Suppressor macrophage treated with lipopolysaccharide for 4 hours (primary cell): Measurements from ENCODE around the gene TSPAN13.

Experiments
- DNase-seq: peaks from one replicate; pipeline ENCODE4 v3.0.0-alpha.2; 2020

The TSPAN13 gene

GRCh38 chr7:16778476-16778875 is 24.9 kb downstream of the TSPAN13 start:
- no peak for DNase-seq

- no peak for DNase-seq
These were observed 25.5 kb downstream of the TSPAN13 start for GRCh38 chr7:16779051-16779450.

- DNase-seq: no peak
These were observed 27.0 kb downstream of the TSPAN13 start for GRCh38 chr7:16780596-16780995.

GRCh38 chr7:16785321-16785720 is 31.8 kb downstream of the TSPAN13 start:
- no peak for DNase-seq

GRCh38 chr7:16785846-16786245 is 32.3 kb downstream of the TSPAN13 start:
- DNase-seq: no peak

- DNase-seq: no peak
These were observed 32.7 kb downstream of the TSPAN13 start for GRCh38 chr7:16786257-16786656.

- no peak for DNase-seq
These were observed 33.6 kb downstream of the TSPAN13 start for GRCh38 chr7:16787127-16787526.

GRCh38 chr7:16791071-16791470 is 37.5 kb downstream of the TSPAN13 start:
- DNase-seq: no peak

GRCh38 chr7:16791905-16792698 is 38.5 kb downstream of the TSPAN13 start:
- DNase-seq: no peak

GRCh38 chr7:16794986-16795385 is 41.4 kb downstream of the TSPAN13 start:
- DNase-seq: no peak

- no peak for DNase-seq
These were observed 42.1 kb downstream of the TSPAN13 start for GRCh38 chr7:16795624-16796023.

- peak; percentile 70 for DNase-seq
These were observed 47.6 kb downstream of the TSPAN13 start for GRCh38 chr7:16801111-16801542.

- DNase-seq: no peak
These were observed 48.0 kb downstream of the TSPAN13 start for GRCh38 chr7:16801579-16801978.

GRCh38 chr7:16803125-16803524 is 49.6 kb downstream of the TSPAN13 start:
- DNase-seq: no peak

GRCh38 chr7:16803881-16804673 is 50.5 kb downstream of the TSPAN13 start:
- no peak for DNase-seq

GRCh38 chr7:16804674-16805439 is 51.3 kb downstream of the TSPAN13 start, which contains the start of gene AGR2:
AGR2 (minus strand) TSS chr7:16804999; CDS start chr7:16801796, 3,203 bp downstream.
- DNase-seq: no peak

- DNase-seq: no peak
These were observed 51.9 kb downstream of the TSPAN13 start for GRCh38 chr7:16805441-16805840.

- no peak for DNase-seq
These were observed 56.6 kb downstream of the TSPAN13 start for GRCh38 chr7:16810112-16810511.

GRCh38 chr7:16810573-16810972 is 57.0 kb downstream of the TSPAN13 start:
- DNase-seq: no peak

- DNase-seq: peak; percentile 65
These were observed 58.0 kb downstream of the TSPAN13 start for GRCh38 chr7:16811551-16811950.

- DNase-seq: no peak
These were observed 59.1 kb downstream of the TSPAN13 start for GRCh38 chr7:16812542-16813231.

GRCh38 chr7:16813232-16813616 is 59.7 kb downstream of the TSPAN13 start:
- DNase-seq: peak; percentile 50

- DNase-seq: no peak
These were observed 61.4 kb downstream of the TSPAN13 start for GRCh38 chr7:16815001-16815400.
